ENCODE results near the gene ZBTB4. TPM values are rescaled to one million over a fixed set of nuclear protein-coding genes. Genes with fewer than 3 reads are reported as not detected.
A peak's percentile ranks its signal among the peaks of the same experiment; 100 is the strongest.

The ZBTB4 gene
- total RNA-seq, 1 experiment from 2014 or later, result 26.3 TPM

DNA sequence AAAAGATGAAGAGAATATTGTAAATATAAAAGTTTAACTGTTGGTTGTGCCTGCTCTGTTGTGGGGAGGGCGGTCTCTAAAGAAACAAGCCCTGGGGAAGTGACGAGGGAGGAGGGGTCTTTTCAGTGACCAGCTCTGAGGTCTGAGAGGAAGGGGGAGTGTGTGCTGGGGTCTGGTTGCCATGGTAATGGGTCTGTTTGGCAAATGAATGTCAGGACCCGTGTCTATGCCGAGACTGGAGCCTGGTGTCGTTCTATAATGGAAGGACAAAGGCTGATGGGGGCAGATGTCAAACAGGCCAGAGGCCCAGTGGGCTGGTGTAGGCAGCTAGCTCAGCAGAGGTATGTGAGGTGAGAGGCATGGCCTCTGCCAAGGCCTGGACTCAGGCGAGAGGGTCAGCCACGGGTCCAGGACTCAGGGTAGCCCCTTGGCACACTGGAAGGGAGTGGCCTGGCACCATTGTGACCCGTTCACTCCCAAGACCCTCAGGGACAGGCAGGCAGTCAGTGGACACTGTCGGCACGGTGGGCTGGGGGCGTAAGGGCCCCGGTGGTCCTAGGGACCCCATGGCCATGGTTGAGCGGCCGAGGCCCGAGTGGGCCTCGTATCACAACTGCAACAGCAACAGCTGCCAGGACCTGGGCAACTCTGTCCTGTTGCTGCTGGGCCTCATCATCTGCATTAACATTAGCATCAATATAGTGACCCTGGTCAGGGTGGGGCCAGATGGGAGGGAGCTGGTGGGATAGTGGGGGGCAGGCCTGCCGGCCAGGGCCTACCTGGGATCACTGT, 59.4 kb downstream of the ZBTB4 start, which contains the start of gene SPEM1:
Gene SPEM1 (plus strand): TSS at position 506 of the 792 bp plus-strand sequence. CDS start 61 bp downstream, at position 567.
- Mint-ChIP-seq H3K9me3 (ENCODE audit: unreplicated experiment) (no peaks in the 10 kb centered on the region), H3K4me1 (ENCODE audit: insufficient read depth, unreplicated experiment) (peaks cover 5% of the 10 kb centered on the region), H3K27me3 (ENCODE audit: insufficient read depth, unreplicated experiment) (no peaks in the 10 kb centered on the region), H3K36me3 (ENCODE audit: insufficient read depth, unreplicated experiment) (no peaks in the 10 kb centered on the region), H3K27ac (ENCODE audit: low read depth, unreplicated experiment) (no peak within 1 kb of the TSS), H3K4me3 (ENCODE audit: unreplicated experiment) (no peak within 1 kb of the TSS)
- POLR2A ChIA-PET, result interaction anchor here (1.2 to 1.3 kb wide), 3 partner anchors 16 to 55 kb away, joined by 3 to 6 read pairs (median 3); no protein-coding TSS in a partner anchor
- TF ChIP-seq, protein P1, sequence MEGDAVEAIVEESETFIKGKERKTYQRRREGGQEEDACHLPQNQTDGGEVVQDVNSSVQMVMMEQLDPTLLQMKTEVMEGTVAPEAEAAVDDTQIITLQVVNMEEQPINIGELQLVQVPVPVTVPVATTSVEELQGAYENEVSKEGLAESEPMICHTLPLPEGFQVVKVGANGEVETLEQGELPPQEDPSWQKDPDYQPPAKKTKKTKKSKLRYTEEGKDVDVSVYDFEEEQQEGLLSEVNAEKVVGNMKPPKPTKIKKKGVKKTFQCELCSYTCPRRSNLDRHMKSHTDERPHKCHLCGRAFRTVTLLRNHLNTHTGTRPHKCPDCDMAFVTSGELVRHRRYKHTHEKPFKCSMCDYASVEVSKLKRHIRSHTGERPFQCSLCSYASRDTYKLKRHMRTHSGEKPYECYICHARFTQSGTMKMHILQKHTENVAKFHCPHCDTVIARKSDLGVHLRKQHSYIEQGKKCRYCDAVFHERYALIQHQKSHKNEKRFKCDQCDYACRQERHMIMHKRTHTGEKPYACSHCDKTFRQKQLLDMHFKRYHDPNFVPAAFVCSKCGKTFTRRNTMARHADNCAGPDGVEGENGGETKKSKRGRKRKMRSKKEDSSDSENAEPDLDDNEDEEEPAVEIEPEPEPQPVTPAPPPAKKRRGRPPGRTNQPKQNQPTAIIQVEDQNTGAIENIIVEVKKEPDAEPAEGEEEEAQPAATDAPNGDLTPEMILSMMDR (IDR thresholded peaks at IDR 0.05; ENCODE audit: unreplicated experiment), result no peak
- CTCF ChIA-PET, result interaction anchor here (0.6 kb wide), 1 partner anchor 159 kb away, joined by 3 read pairs; no protein-coding TSS in a partner anchor
- no TSS peak for BruUV-seq (replicated peaks)
- intact Hi-C loops (cut with micrococcal nuclease), result no loop called here
- no peak for DNase-seq (ENCODE audit: unreplicated experiment)

DNA sequence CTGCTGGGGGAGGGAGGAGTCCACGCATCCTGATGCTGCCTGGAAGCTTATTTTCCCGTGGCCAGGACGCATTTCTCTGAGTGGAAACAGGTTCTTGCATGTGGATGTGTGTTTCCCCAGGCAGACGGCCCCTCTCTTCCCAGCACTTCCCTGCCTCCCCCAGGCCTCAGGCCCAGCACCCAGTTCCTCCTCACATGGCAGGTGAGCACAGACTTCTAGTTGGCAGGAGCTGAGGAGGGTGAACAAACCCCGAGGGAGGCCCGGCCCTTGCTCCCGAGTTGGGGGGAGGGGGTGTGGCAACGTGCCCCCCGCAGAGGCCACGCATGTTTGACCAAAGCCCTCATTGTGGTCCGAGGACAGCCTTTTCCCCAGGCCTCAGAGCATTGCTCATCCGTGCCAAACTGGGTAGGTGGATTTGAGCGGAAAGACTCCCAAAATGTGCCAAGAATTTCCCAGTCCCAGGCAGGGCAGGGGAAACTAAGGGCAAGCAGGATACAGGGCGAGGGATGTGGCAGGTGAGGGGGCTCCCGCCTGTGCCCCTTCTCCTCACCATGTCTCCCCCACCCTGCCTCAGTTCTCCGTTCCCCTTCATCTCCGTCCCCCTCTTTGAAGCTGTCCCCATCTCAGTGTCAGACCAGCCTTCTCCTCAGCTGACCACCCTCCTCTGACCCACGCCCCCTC, 60.8 kb downstream of the ZBTB4 start:
- CTCF ChIA-PET, result interaction anchor here (0.6 kb wide), 1 partner anchor 157 kb away, joined by 3 read pairs; no protein-coding TSS in a partner anchor
- no peaks in the 10 kb centered on the region for H3K9me3 Mint-ChIP-seq (ENCODE audit: unreplicated experiment)
- no TSS peak for BruUV-seq (replicated peaks)
- H3K4me1 Mint-ChIP-seq (ENCODE audit: insufficient read depth, unreplicated experiment), result peaks cover 5% of the 10 kb centered on the region
- H3K36me3 Mint-ChIP-seq (ENCODE audit: insufficient read depth, unreplicated experiment), result no peaks in the 10 kb centered on the region
- H3K27ac Mint-ChIP-seq (ENCODE audit: low read depth, unreplicated experiment), result no peak overlapping the region
- intact Hi-C loops (cut with micrococcal nuclease), result no loop called here
- H3K27me3 Mint-ChIP-seq (ENCODE audit: insufficient read depth, unreplicated experiment), result no peaks in the 10 kb centered on the region
- POLR2A ChIA-PET, result interaction anchor here (0.6 kb wide), 1 partner anchor 34 kb away, joined by 3 read pairs; no protein-coding TSS in a partner anchor
- TF ChIP-seq, protein P1 (IDR thresholded peaks at IDR 0.05; ENCODE audit: unreplicated experiment), result no peak
- no peak for DNase-seq (ENCODE audit: unreplicated experiment)
- no peak overlapping the region for H3K4me3 Mint-ChIP-seq (ENCODE audit: unreplicated experiment)

- POLR2A ChIA-PET, result no interaction called here
- H3K27ac Mint-ChIP-seq (ENCODE audit: low read depth, unreplicated experiment), result peak overlapping the region; percentile 17
- peaks cover 5% of the 10 kb centered on the region for H3K4me1 Mint-ChIP-seq (ENCODE audit: insufficient read depth, unreplicated experiment)
- BruUV-seq (replicated peaks), result no TSS peak
- H3K36me3 Mint-ChIP-seq (ENCODE audit: insufficient read depth, unreplicated experiment), result no peaks in the 10 kb centered on the region
- no peak for DNase-seq (ENCODE audit: unreplicated experiment)
- H3K4me3 Mint-ChIP-seq (ENCODE audit: unreplicated experiment), result no peak overlapping the region
- TF ChIP-seq, protein P1 (IDR thresholded peaks at IDR 0.05; ENCODE audit: unreplicated experiment), result no peak
- H3K27me3 Mint-ChIP-seq (ENCODE audit: insufficient read depth, unreplicated experiment), result no peaks in the 10 kb centered on the region
- no peaks in the 10 kb centered on the region for H3K9me3 Mint-ChIP-seq (ENCODE audit: unreplicated experiment)
- intact Hi-C loops (cut with micrococcal nuclease), result no loop called here
- CTCF ChIA-PET, result no interaction called here
These were observed 62.3 kb downstream of the ZBTB4 start for GRCh38 chr17:7417056-7417655.

GRCh38 chr17:7416323-7416722, 63.1 kb downstream of the ZBTB4 start:
- no peak overlapping the region for H3K4me3 Mint-ChIP-seq (ENCODE audit: unreplicated experiment)
- H3K4me1 Mint-ChIP-seq (ENCODE audit: insufficient read depth, unreplicated experiment), result peaks cover 5% of the 10 kb centered on the region
- no peaks in the 10 kb centered on the region for H3K9me3 Mint-ChIP-seq (ENCODE audit: unreplicated experiment)
- TF ChIP-seq, protein P1 (IDR thresholded peaks at IDR 0.05; ENCODE audit: unreplicated experiment), result no peak
- H3K36me3 Mint-ChIP-seq (ENCODE audit: insufficient read depth, unreplicated experiment), result no peaks in the 10 kb centered on the region
- ChIA-PET POLR2A (interaction anchor here (1.0 kb wide), 1 partner anchor 12 kb away, joined by 3 read pairs; the partner anchor contains the start of gene TMEM256), CTCF (no interaction called here)
- BruUV-seq (replicated peaks), result no TSS peak
- no peaks in the 10 kb centered on the region for H3K27me3 Mint-ChIP-seq (ENCODE audit: insufficient read depth, unreplicated experiment)
- DNase-seq (ENCODE audit: unreplicated experiment), result no peak
- intact Hi-C loops (cut with micrococcal nuclease), result no loop called here
- H3K27ac Mint-ChIP-seq (ENCODE audit: low read depth, unreplicated experiment), result peak overlapping the region; percentile 17

Data from MCF 10A (cell line).